ENCODE data around the gene TAF6. TPM values are rescaled to one million over a fixed set of nuclear protein-coding genes. Genes with fewer than 3 reads are reported as not detected.

TAF6 gene
- total and polyA plus RNA-seq, 2 of the 4 experiments (the other 2 are of a cell fraction): 11.3 to 55.3 TPM

DNA sequence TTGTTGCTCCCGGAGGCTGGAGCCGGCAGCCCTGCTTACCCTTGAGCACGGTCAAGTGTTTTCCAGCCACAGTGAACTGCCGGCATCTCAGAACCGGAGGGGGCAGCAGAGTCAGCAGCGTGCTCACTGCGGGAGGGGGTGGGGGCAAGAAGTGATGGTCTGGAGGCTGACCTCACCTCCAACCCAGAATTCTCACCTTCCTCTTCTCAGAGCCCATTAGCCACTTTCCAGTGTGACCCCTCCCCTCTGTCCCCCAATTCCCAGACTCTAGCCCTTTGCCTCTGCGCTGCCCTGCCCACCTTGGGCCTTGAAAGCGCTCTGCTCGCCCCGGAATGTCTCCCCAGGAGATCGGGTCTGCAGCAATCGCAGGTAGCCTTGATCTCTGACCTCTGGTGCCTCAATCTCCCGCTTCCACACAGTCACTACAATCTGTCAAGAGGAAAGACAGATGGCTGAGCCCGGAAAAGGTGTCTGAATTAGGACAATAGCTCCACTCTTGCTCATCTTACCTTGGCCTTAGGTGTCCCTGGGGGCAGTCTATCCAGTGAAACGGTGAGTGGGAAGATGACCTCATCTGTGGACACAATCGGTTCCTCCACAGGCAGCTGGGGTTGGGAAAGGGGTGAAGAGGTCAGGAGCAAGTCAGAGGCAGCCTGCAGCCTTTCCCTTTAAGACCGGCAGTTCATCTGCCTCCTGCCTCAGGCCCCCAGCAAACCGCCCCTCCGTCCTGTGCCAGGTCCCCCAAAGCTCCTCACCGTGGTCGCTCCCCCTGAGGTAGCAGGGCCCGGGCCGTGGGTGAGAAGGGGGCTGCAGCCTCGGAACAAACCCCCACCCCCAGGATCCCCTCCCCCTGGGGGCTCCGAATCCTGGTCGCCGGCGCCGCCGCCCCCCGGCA, 38.4 kb upstream of the TAF6 start:
- Histone ChIP-seq H3K4me2 (ENCODE audit: low read depth, low read length) (peak overlapping the region; percentile 78), H3K14ac (replicated peaks; ENCODE audit: low read depth, low read length) (peak overlapping the region; percentile 76; the same call in 1 of the 2 replicates), H2BK20ac (ENCODE audit: low read depth, low read length) (no peak overlapping the region), H3K27ac (ENCODE audit: insufficient read depth, low read length) (peak overlapping the region; percentile 46), H3K4me3 (ENCODE audit: insufficient read depth, low read depth, low read length) (peak overlapping the region; percentile 77), H4K5ac (ENCODE audit: low read depth, low read length) (no peak overlapping the region), H3K4me1 (ENCODE audit: control insufficient read depth, insufficient read depth, low read length) (peaks cover 6% of the 10 kb centered on the region), H4K20me1 (ENCODE audit: insufficient read depth, low read length) (peaks cover 23% of the 10 kb centered on the region), H4K8ac (ENCODE audit: low read depth in 2 of 2, low read length in 2 of 2) (peak overlapping the region in 1 of 2 experiments; percentile 6; a peak in 1 of 4 replicates), H3K9me3 (ENCODE audit: control insufficient read depth, insufficient read depth, low read length) (no peaks in the 10 kb centered on the region), H3K23ac (ENCODE audit: low read depth, low read length) (peak overlapping the region; percentile 93; the same call in 1 of the 2 replicates), H3K79me1 (ENCODE audit: low read depth in 1 of 2, low read length in 2 of 2) (peaks cover 17 to 56% of the 10 kb centered on the region in 2 experiments), H4K91ac (ENCODE audit: insufficient read depth, low read depth, low read length) (no peak overlapping the region), H2AK5ac (ENCODE audit: low read depth, low read length) (peak overlapping the region; percentile 88), H3K9me1 (ENCODE audit: insufficient read depth, low read length) (peaks cover 2% of the 10 kb centered on the region; the same call in 1 of the 2 replicates), H2BK120ac (ENCODE audit: low read depth, low read length) (no peak overlapping the region), H2BK15ac (ENCODE audit: low read depth, low read length) (no peak overlapping the region), H3K9ac (ENCODE audit: low read depth, low read length) (peak overlapping the region; percentile 66), H2AK9ac (replicated peaks; ENCODE audit: low read depth, low read length, poor library complexity) (peak overlapping the region; percentile 92), H2AFZ (replicated peaks; ENCODE audit: low read length, poor library complexity) (peak overlapping the region; percentile 35), H3K4ac (ENCODE audit: low read depth, low read length) (peak overlapping the region; percentile 51; the same call in 1 of the 2 replicates), H3K27me3 (ENCODE audit: control insufficient read depth, insufficient read depth, low read length) (no peaks in the 10 kb centered on the region), H3K36me3 (ENCODE audit: control insufficient read depth, insufficient read depth, low read length) (peaks cover 38% of the 10 kb centered on the region), H2BK5ac (ENCODE audit: low read depth, low read length, poor library complexity, severe bottlenecking) (no peak overlapping the region), H3K18ac (ENCODE audit: low read depth, low read length) (no peak overlapping the region), H3K56ac (ENCODE audit: extremely low read depth, insufficient read depth, low read length) (no peak overlapping the region; the same call in 1 of the 2 replicates)
- CTCF ChIA-PET: interaction anchor here (1.0 kb wide), 1 partner anchor 9 kb away, joined by 3 read pairs; the partner anchor contains the start of gene LAMTOR4
- DNase-seq (peak; percentile 64), ATAC-seq (ENCODE audit: low read depth) (peak; percentile 24)
- POLR2A ChIA-PET (ENCODE audit: unreplicated experiment): interaction anchor here (1.2 kb wide), 1 partner anchor 9 kb away, joined by 3 read pairs; the partner anchor contains the start of gene LAMTOR4
- intact Hi-C loops (cut with micrococcal nuclease): no loop called here
- WGBS, 2 experiments (ENCODE audit: extremely low coverage in 2 of 2, insufficient read length in 1 of 2): 27% methylated on average over 3 of the region's 32 CpGs; no CpG with 5 or more reads in 1 of the 2 experiments
- TF ChIP-seq CTCF (conservative IDR thresholded peaks at IDR 0.05; ENCODE audit: low read depth, low read length): 0 out of 2 replicates have a peak, but pooled peaks have one; percentile 14
- TF ChIP-seq POLR2A (IDR thresholded peaks at IDR 0.05; ENCODE audit: low read depth, low read length): no peak
- peak; percentile 64 for TF ChIP-seq CEBPB (IDR thresholded peaks at IDR 0.05; ENCODE audit: low read depth, low read length)
- BruUV-seq (replicated peaks): no TSS peak
- in situ Hi-C loops (cut with MboI; ENCODE audit: low sequenced_read_pairs): no loop called here
- dilution Hi-C loops (cut with HindIII; ENCODE audit: low sequenced_read_pairs, unreplicated experiment): no loop called here
